Liver (tissue), 9 donors: ENCODE measurements around the gene UNC5B. TPM values are rescaled to one million over a fixed set of nuclear protein-coding genes. Genes with fewer than 3 reads are reported as not detected.

Source experiments
- DNase-seq: peaks from one replicate; pipeline ENCODE4 v3.0.0-alpha.2; 2017; ENCODE audit warnings: low spot score
- H3K27ac ChIP-seq, 2 donors: one replicate each; pipeline ENCODE4 v1.7.0; 2013; ENCODE audit warnings: inconsistent platforms in 2 of 2, low read length in 2 of 2, control low read depth in 1 of 2, low read depth in 1 of 2, mild to moderate bottlenecking in 1 of 2
- H3K27me3 ChIP-seq, 4 donors: one replicate each; pipeline versions ENCODE4 v1.6.1 to v1.7.0; 2013; ENCODE audit warnings: low read length in 3 of 4, inconsistent platforms in 1 of 4, mild to moderate bottlenecking in 1 of 4, moderate library complexity in 1 of 4; ENCODE audit not compliant: control insufficient read depth in 4 of 4, insufficient read depth in 4 of 4
- H3K36me3 ChIP-seq, 4 donors: one replicate each; pipeline versions ENCODE4 v1.6.1 to v1.7.0; 2013; ENCODE audit warnings: low read length in 3 of 4, mild to moderate bottlenecking in 3 of 4, low read depth in 1 of 4, moderate library complexity in 1 of 4; ENCODE audit not compliant: control insufficient read depth in 4 of 4, insufficient read depth in 3 of 4
- H3K4me1 ChIP-seq, 4 donors: one replicate each; pipeline versions ENCODE4 v1.6.1 to v1.7.0; 2013; ENCODE audit warnings: low read length in 3 of 4, mild to moderate bottlenecking in 3 of 4, moderate library complexity in 1 of 4; ENCODE audit not compliant: control insufficient read depth in 4 of 4, insufficient read depth in 4 of 4
- H3K4me3 ChIP-seq, 3 donors: one replicate each; pipeline versions ENCODE4 v1.6.1 to v1.7.0; 2013; ENCODE audit warnings: low read length in 3 of 3, control low read depth in 1 of 3, low read depth in 1 of 3, mild to moderate bottlenecking in 1 of 3
- H3K9ac ChIP-seq, 2 donors: one replicate each; pipeline ENCODE4 v1.7.0; 2013; ENCODE audit warnings: low read length in 2 of 2, mild to moderate bottlenecking in 2 of 2, moderate library complexity in 2 of 2, control low read depth in 1 of 2, low read depth in 1 of 2
- H3K9me3 ChIP-seq, 4 donors: one replicate each; pipeline versions ENCODE4 v1.6.1 to v1.7.0; 2013; ENCODE audit warnings: low read length in 3 of 4; ENCODE audit not compliant: control insufficient read depth in 4 of 4
- ATF3 ChIP-seq: IDR thresholded peaks from 2 replicates; pipeline ENCODE4 v1.6.1; 2016; ENCODE audit warnings: antibody characterized with exemption
- CTCF ChIP-seq: fragments of 150-350 bp; IDR thresholded peaks from 2 replicates; pipeline ENCODE4 v1.5.1; 2017; ENCODE audit warnings: improper control_type of control experiment, low read depth, low read length; ENCODE audit not compliant: missing input control
- EGR1 ChIP-seq, 2 donors: IDR thresholded peaks; 2 replicates each; pipeline ENCODE4 v1.6.1; 2016 to 2018; ENCODE audit warnings: antibody characterized with exemption in 2 of 2, low read depth in 2 of 2
- FOXA2 ChIP-seq: IDR thresholded peaks from 2 replicates; pipeline ENCODE4 v1.6.1; 2016; ENCODE audit warnings: antibody characterized with exemption
- HNF4A ChIP-seq, 2 donors: conservative IDR thresholded peaks; 2 replicates each; pipeline ENCODE4 v1.6.1; 2016; ENCODE audit warnings: antibody characterized with exemption in 2 of 2, mild to moderate bottlenecking in 2 of 2
- JUND ChIP-seq, 2 donors: IDR thresholded peaks; 2 replicates each; pipeline ENCODE4 v1.6.1; 2016; ENCODE audit warnings: antibody characterized with exemption in 2 of 2
- MAX ChIP-seq: IDR thresholded peaks from 2 replicates; pipeline ENCODE4 v1.6.1; 2016; ENCODE audit warnings: antibody characterized with exemption
- NR2F2 ChIP-seq: IDR thresholded peaks from 2 replicates; pipeline ENCODE4 v1.6.1; 2016; ENCODE audit warnings: antibody characterized with exemption
- RAD21 ChIP-seq, 2 donors: IDR thresholded peaks; 2 replicates each; pipeline ENCODE4 v1.6.1; 2016; ENCODE audit warnings: antibody characterized with exemption in 2 of 2, mild to moderate bottlenecking in 2 of 2
- REST ChIP-seq: IDR thresholded peaks from 2 replicates; pipeline ENCODE4 v1.6.1; 2016; ENCODE audit warnings: antibody characterized with exemption, mild to moderate bottlenecking
- SP1 ChIP-seq: IDR thresholded peaks from 2 replicates; pipeline ENCODE4 v1.6.1; 2018; ENCODE audit warnings: antibody characterized with exemption, mild to moderate bottlenecking
- TAF1 ChIP-seq: conservative IDR thresholded peaks from 2 replicates; pipeline ENCODE4 v1.6.1; 2016; ENCODE audit warnings: antibody characterized with exemption, mild to moderate bottlenecking
- YY1 ChIP-seq: IDR thresholded peaks from 2 replicates; pipeline ENCODE4 v1.6.1; 2016; ENCODE audit warnings: antibody characterized with exemption, mild to moderate bottlenecking
- ZBTB33 ChIP-seq: IDR thresholded peaks from 2 replicates; pipeline ENCODE4 v1.6.1; 2016; ENCODE audit warnings: antibody characterized with exemption
- WGBS: extraction: QIAGEN DNeasy Blood & Tissue Kit; methylation state at CpG from one replicate; pipeline ENCODE4 v1.1.7; 2013; 5-methylcytosine and 5-hydroxymethylcytosine counted together
- polyA plus RNA-seq, 2 donors: library from polyadenylated mRNA; stranded (reverse) in 1 of 2; unstranded in 1 of 2; fragments of 200-250 nt in 1 of 2; fragments of >200 nt in 1 of 2; fragmentation: Nextera tagmentation in 1 of 2; extraction: Ambion mirVana in 1 of 2; gene quantifications; one replicate each; pipeline versions ENCODE4 v1.2.1 to v1.2.3, GENCODE V29; 2013 to 2015
- total RNA-seq, 2 donors: library from RNA; depleted of rRNA; stranded (reverse); fragments of >200 nt; gene quantifications; one replicate each; pipeline ENCODE4 v1.2.3, GENCODE V29; 2014
- donor health status: healthy.
- donor health status: healthy.
- donor health status: healthy.
- donor health status: healthy.
- donor health status: healthy.

UNC5B gene
- total and polyA plus RNA-seq, 4 donors, result 0.56 to 1.8 (median 1.3) TPM

GRCh38 chr10:71176661-71177060 lies 35.7 kb upstream of the UNC5B start:
- TF ChIP-seq YY1 (no peak), TAF1 (no peak), JUND (IDR thresholded peaks at IDR 0.05) (no peak), ZBTB33 (no peak), RAD21 (IDR thresholded peaks at IDR 0.05) (no peak), HNF4A (conservative IDR thresholded peaks at IDR 0.05) (no peak), NR2F2 (no peak)
- WGBS, result 87% methylated on average over 2 of the region's 2 CpGs
- no peak for DNase-seq

GRCh38 chr10:71177651-71178199 lies 34.6 kb upstream of the UNC5B start:
- H3K4me1 ChIP-seq, result no peaks in the 10 kb centered on the region
- DNase-seq, result no peak
- no peaks in the 10 kb centered on the region for H3K36me3 ChIP-seq
- 88% methylated on average over 4 of the region's 4 CpGs for WGBS
- TF ChIP-seq NR2F2, result no peak
- TF ChIP-seq JUND (IDR thresholded peaks at IDR 0.05), result no peak
- no peak for TF ChIP-seq EGR1 (IDR thresholded peaks at IDR 0.05; ENCODE audit: low read depth in 2 of 2)
- TF ChIP-seq MAX, result no peak
- no peak for TF ChIP-seq TAF1
- TF ChIP-seq SP1, result no peak
- TF ChIP-seq CTCF, result no peak
- TF ChIP-seq HNF4A (conservative IDR thresholded peaks at IDR 0.05), result no peak
- no peak for TF ChIP-seq FOXA2
- TF ChIP-seq REST, result no peak
- TF ChIP-seq YY1, result no peak
- no peak for TF ChIP-seq ATF3
- TF ChIP-seq RAD21 (IDR thresholded peaks at IDR 0.05), result no peak
- H3K9me3 ChIP-seq, result no peaks in the 10 kb centered on the region
- H3K27ac ChIP-seq, result no peak overlapping the region
- H3K27me3 ChIP-seq, result no peaks in the 10 kb centered on the region
- no peak overlapping the region for H3K9ac ChIP-seq
- no peak overlapping the region for H3K4me3 ChIP-seq

More at GRCh38 chr10:71176661-71177060, 35.7 kb upstream of the UNC5B start:
- no peaks in the 10 kb centered on the region for H3K27me3 ChIP-seq
- H3K4me1 ChIP-seq, result no peaks in the 10 kb centered on the region
- no peak overlapping the region for H3K9ac ChIP-seq
- no peak overlapping the region for H3K4me3 ChIP-seq
- no peak overlapping the region for H3K27ac ChIP-seq
- no peaks in the 10 kb centered on the region for H3K36me3 ChIP-seq
- H3K9me3 ChIP-seq, result no peaks in the 10 kb centered on the region
